Suppressor macrophage treated with lipopolysaccharide for 1 hour (primary cell): ENCODE results near the gene TMEM114.

Experiments used
- DNase-seq, 3 donors: peaks; one replicate each; pipeline ENCODE4 v3.0.0-alpha.2; 2020 to 2022

The TMEM114 gene

GRCh38 chr16:8589900-8590688, at the start of gene TMEM114:
Gene TMEM114, minus strand, starts transcription at chr16:8590511. Its CDS starts 673 bp downstream, at chr16:8589838.
- DNase-seq: no peak

GRCh38 chr16:8639694-8640093, 49.4 kb upstream of the TMEM114 start:
- no peak for DNase-seq

GRCh38 chr16:8634991-8635736, 44.9 kb upstream of the TMEM114 start:
- no peak for DNase-seq

- peak; percentile 90 to 98 (median 96) for DNase-seq
Observed at GRCh38 chr16:8632675-8633182, 42.4 kb upstream of the TMEM114 start.

DNA sequence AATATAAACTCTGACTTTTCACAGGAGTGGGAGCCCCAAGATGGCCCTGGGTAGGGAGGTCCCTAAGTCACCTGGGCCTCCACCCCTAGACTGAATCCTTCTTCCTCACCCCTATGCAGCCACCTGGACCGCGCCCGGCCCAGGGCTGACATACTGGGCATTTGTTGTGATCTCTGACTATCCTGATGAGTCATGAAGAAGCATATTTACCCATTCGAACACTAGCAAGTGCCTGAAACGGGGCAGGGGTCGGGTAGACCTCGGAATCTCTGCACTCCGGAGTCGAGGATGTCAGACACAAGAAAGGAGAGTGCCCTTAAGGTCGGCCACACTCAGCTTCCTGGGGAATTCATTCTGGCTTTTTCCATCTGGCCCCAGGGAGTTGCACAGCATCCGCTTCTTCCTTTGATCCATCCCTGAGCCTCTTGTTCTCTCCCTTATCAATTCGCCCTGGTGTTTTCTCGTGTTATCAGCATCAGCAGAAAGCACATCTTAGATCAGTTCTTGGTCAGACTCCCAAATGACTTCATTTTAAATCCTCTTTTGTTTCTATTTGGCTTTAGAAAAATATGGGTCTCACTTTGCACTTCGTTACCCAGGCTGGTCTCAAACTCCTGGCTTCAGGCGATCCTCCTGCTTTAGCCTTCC, 41.6 kb upstream of the TMEM114 start:
- DNase-seq: peak; percentile 28 to 31 (median 30)

GRCh38 chr16:8631373-8631772, 41.1 kb upstream of the TMEM114 start:
- DNase-seq: no peak

- DNase-seq: peak; percentile 45 to 62 (median 59)
Observed at GRCh38 chr16:8630255-8630953, 40.1 kb upstream of the TMEM114 start.

- no peak for DNase-seq
Observed at GRCh38 chr16:8628981-8629725, 38.8 kb upstream of the TMEM114 start.

DNA sequence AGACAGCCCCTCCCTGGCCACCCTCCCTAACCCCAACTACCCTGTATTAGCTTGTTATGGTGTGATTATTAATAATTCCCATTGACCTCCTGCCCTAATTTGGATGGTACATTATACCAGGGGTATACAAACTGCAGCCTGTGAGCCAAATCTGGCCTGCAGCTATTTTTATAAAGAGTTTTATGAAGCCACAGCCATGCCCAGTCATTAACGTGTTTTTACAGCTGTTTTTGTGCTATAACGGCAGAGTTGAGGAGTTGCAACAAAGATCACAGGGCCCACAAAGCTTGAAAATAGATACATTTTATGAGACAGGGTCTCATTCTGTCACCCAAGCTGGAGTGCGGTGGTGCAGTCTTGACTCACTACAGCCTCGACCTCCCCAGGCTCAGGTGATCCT, 37.1 kb upstream of the TMEM114 start:
- DNase-seq: no peak

GRCh38 chr16:8626946-8627345, 36.6 kb upstream of the TMEM114 start:
- DNase-seq: no peak

DNA sequence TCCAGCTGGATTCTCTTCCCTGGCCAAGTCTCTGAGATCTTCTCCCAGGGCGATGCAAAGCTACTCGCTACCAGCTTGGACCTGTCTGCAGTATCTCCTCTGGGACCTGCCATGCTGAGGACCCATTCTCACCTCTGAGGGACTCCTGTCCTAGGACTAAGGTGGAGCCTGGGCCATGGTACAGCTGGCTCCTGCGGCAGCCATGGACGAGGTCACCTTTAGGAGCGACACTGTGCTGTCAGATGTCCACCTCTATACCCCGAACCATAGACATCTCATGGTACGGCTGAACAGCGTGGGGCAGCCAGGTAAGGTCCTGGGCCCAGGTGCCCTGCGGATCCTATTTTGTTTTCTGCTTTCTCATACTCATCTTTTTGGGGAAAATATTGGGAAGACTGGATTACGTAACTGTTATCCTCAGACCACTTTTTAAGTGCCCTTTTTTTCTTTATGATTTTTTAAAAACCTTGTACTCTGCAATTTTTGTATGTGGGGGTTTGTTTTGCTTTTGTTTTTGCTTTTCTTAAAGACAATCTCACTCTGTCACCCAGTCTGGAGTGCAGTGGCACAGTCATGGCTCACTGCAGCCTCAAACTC, 35.3 kb upstream of the TMEM114 start:
- no peak for DNase-seq

GRCh38 chr16:8623634-8624033, 33.3 kb upstream of the TMEM114 start:
- peak; percentile 58 to 59 (median 59) for DNase-seq

- peak in 1 of 3 donors; percentile 11 for DNase-seq
Observed at GRCh38 chr16:8622315-8622656, 32.0 kb upstream of the TMEM114 start.

GRCh38 chr16:8621572-8622314, 31.4 kb upstream of the TMEM114 start, which contains the start of gene METTL22:
Gene METTL22, plus strand, starts transcription at chr16:8621698. Its CDS starts 3,968 bp downstream, at chr16:8625666.
- DNase-seq: peak; percentile 92 to 97 (median 96)

DNA sequence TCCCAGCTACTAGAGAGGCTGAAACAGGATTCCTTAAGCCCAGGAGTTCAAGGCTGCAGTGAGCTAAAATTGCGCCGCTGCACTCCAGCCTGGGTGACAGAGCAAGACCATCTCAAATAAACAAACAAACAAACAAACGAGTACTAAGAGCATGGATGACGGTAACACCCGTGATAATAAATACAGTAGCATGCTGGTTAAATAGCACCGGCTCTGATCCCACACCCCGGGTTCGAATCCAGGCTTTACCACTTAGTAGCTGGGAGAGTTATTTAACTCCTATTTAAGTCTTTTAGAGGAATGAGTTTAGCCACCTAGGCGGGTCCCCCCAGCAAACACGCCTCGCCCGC, 30.9 kb upstream of the TMEM114 start:
- DNase-seq: no peak

- DNase-seq: no peak
Observed at GRCh38 chr16:8620535-8620934, 30.2 kb upstream of the TMEM114 start.

DNA sequence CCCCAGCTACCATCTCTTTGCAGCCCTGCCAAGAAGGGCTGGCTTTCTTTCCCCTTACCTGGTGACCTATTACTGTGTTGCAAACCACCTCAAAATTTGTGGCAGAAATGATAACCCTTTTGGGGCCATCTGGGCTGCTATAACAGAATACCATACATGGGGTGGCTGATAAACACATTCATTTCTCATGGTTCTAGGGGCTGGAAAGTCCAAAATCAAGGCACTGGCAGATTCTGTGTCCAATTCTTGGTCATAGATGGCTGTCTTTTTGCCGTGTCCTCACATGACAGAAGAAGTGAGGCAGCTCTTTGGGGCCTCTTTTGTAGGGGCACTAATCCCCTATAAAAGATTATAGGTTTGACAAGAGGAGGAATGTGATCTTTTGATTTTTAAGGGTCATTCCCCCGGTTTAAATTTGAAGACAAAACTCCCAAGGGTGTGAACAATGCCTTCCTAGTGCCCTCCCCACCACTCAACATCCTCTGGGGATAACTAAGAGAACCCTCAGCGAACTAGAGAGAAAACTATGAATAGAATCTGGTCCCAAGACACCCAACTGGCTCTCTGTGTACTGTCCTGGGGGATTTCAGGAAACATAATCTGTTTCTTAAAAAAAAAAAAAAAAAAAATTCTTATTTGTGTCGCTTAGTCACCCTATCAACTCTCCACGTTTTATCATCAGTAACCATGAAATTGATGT, 29.5 kb upstream of the TMEM114 start:
- no peak for DNase-seq

GRCh38 chr16:8614435-8615029, 24.2 kb upstream of the TMEM114 start:
- peak in 2 of 3 donors; percentile 17 to 27 for DNase-seq

GRCh38 chr16:8611886-8612600, 21.7 kb upstream of the TMEM114 start:
- DNase-seq: no peak
